Ramos (cell line): ENCODE data around the gene SEC16A.
"Not testable (repeated sequence)": the region's sequence is repeated elsewhere in the genome, so short reads cannot be mapped to it uniquely, and the experiment has no call there.

Source experiments
- in situ Hi-C: fragments of 300-500 bp; cut with MboI; formaldehyde crosslinking; loops from one replicate; pipeline ENCODE4 v1.14.3; 2022; ENCODE audit warnings: low sequenced_read_pairs; ENCODE audit not compliant: unreplicated experiment

Gene SEC16A

GRCh38 chr9:136429683-136430491, 53.0 kb downstream of the SEC16A start:
- in situ Hi-C loops, result no loop called here

GRCh38 chr9:136429075-136429628, 53.7 kb downstream of the SEC16A start:
- in situ Hi-C loops, result no loop called here

DNA sequence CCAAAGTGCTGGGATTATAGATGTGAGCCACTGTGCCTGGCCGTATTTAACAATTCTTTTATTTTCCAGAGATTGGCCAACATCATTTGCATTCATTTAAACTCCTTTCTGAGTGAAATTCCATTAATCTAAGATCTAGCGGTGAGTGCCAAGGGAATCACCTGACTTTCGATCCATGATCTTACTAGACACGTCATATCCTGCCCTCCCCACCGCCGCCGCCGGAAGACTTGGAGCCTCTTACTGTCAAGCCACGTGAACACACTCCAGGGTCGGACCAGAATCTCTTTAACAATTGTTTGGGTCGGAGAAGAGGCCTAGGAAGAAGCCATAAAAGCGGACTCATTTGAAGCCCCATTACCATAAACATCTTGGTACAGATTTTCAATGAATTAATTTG, 56.1 kb downstream of the SEC16A start:
- in situ Hi-C loops, result no loop called here

DNA sequence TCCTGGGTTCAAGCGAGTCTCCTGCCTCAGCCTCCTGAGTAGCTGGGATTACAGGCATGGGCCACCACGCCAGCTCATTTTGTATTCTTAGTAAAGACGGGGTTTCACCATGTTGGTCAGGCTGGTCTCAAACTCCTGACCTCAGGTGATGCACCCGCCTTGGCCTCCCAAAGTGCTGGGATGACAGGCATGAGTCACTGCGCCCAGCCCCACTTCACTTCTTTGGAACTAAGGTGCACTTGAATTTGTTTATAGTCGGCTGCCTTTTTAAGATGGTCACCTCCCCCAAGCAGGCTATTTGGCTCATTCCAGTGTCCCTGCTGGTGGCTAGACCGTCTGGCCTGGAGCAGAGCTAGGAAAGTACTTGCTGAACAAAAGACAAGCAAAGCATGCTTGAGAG, 57.5 kb downstream of the SEC16A start:
- in situ Hi-C loops, result not testable (repeated sequence)

- in situ Hi-C loops, result no loop called here
Measured at GRCh38 chr9:136424750-136425362, 58.0 kb downstream of the SEC16A start.

GRCh38 chr9:136423432-136424146, 59.3 kb downstream of the SEC16A start:
- in situ Hi-C loops, result no loop called here

DNA sequence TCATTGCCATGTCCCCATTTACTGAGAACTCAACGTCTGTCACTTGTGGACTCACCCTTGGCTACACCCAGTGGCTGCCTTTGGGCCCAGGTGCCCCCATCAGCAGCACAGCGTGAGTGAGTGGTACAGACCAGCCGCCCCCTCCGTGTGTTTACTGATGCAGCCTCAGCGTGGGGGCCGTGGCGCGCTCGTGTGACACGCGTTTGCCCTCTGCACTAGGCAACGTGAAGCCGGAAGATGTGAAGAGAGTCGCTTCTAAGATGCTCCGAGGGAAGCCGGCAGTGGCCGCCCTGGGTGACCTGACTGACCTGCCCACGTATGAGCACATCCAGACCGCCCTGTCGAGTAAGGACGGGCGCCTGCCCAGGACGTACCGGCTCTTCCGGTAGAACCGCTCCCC, 60.0 kb downstream of the SEC16A start:
- in situ Hi-C loops, result no loop called here

DNA sequence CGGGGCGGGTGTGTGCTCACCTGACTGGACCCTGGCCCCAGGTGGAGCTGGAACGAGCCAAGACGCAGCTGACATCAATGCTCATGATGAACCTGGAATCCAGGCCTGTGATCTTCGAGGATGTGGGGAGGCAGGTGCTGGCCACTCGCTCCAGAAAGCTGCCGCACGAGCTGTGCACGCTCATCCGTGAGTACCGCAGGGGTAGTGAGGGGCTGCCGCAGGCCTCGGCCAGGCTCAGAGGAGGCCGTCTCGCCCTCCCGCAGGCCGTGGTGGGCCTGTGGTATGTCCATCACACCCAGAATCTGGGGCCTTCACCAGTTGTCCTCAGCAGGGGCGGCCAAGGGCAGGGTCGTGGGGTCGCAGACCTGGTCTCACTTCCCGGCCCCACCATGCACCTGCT, 61.0 kb downstream of the SEC16A start:
- in situ Hi-C loops, result no loop called here

- in situ Hi-C loops, result no loop called here
Measured at GRCh38 chr9:136419092-136419420, 63.8 kb downstream of the SEC16A start.

GRCh38 chr9:136418182-136419091, 64.4 kb downstream of the SEC16A start:
- in situ Hi-C loops, result no loop called here

DNA sequence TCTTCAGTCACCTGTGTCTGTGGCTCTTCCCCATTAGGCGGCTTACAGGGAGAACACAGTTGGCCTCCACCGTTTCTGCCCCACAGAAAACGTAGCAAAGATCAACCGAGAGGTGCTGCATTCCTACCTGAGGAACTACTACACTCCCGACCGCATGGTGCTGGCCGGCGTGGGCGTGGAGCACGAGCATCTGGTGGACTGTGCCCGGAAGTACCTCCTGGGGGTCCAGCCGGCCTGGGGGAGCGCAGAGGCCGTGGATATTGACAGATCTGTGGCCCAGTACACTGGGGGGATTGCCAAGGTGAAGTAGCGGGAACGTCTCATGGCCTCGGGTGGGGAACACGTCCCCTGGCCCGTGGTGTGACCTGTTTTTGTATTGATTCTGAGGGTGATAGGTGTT, 65.9 kb downstream of the SEC16A start:
- in situ Hi-C loops, result no loop called here

- in situ Hi-C loops, result no loop called here
Measured at GRCh38 chr9:136416427-136416826, 66.4 kb downstream of the SEC16A start.

DNA sequence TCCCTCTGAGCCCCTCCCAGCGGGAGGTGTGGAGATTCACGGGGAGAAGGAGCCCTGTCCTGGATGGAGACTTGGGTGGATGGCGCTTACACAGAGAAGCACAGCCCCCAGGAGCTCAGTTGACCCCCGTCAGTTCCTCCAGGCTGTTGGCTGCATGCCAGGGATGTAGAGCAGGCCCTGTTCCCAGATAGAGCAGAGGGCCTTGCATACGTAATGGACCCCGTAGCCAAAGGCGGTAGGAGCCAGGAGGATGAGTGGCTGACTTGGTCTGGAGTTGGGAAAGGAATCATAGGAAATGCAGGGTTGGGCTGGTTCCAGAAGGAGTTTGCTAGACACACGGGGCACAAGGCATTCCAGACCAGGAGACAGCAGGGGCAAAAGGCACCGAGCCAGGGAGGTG, 69.9 kb downstream of the SEC16A start:
- in situ Hi-C loops, result no loop called here

- in situ Hi-C loops, result no loop called here
Measured at GRCh38 chr9:136411378-136411777, 71.5 kb downstream of the SEC16A start.

- in situ Hi-C loops, result no loop called here
Measured at GRCh38 chr9:136410500-136411287, 72.1 kb downstream of the SEC16A start, which contains the start of the genes ENTR1 and PMPCA. Gene ENTR1, minus strand, starts transcription at chr9:136410614. Its CDS starts 217 bp downstream, at chr9:136410397. Gene PMPCA, plus strand, starts transcription at chr9:136410658. Its CDS starts 11 bp downstream, at chr9:136410669.

DNA sequence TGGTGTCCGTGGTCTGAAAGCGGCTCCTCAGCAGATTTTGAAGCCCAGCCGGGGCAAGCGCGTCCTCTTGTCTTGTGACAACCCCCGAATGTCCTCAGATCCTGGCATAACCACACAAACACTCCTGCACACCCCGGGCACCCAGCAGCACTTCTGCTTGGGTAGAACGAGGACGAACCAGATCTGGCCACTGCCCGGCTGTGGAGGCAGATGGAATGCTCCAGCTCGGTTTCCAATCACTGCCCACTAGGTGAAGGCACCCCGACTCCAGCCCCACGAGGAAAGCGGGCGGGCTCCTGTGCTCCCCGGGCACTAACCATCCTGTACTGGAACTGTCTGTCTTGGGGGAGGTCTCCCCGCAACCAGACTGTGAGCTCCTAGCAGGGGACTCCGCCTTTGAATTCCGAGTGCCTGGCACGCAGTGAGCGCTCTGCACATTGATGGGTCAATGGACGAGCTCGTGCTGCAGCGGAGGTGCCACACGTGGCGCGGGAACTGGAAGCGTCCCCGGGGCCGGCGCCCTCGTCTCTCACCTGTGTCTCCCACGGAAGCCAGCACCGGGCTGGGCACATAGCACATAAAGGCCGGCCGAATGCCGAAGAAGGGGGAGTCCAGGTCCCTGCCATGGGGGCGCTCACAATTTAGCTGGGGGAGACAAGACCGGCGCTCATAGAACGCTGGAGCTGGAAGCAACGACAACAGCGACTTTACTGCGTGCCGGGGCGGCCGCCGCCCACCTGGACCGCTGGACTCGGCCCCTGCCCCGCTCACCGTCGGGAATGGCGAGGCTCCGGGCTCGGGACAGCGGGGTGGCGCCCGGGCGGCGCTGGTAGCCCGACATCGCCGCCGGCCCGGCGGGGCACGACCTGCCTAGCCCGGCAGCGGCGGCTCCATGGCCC, 73.0 kb downstream of the SEC16A start:
- in situ Hi-C loops, result no loop called here

DNA sequence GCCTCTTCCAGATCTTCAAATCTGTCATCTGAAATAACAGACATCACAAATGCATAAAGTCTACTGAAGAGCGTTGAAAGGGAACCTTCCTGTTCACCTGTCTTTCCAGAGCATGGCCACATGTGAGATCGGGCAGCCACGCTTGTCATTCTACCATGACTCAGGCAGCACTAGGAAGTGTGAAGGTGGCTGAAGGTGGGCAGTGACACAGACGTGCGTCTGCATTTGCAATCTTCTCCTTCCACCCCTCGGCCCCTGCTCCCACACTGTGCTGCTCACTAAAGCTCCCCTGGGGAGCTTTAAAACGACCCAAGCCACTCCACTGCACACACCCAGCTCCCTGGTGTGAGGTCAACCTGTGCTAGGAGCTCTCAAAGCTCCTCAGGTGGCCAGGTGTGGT, 74.9 kb downstream of the SEC16A start:
- in situ Hi-C loops, result no loop called here

DNA sequence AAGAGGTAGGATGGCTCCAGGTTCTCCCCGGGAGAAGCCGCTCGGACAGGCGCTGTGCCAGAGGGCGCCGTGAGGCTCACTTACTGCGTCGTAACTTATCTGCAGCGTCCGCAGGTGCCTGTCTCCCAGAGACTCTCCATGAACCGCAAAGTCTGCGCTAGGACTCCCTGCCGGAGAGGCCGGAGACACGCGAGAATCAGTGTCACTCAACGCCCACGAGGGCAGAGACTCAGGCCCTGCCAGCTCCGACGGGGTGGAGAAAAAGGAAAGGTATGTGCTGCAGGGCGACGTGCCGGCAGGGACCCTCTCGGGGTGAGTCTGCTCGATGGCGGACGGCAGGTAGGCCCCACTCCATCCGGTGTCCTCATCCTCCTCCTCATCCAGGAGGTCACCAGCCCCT, 75.8 kb downstream of the SEC16A start:
- in situ Hi-C loops, result not testable (repeated sequence)
